ENCODE data around the gene SPNS2.
A peak's percentile ranks its signal among the peaks of the same experiment; 100 is the strongest.

Gene SPNS2

GRCh38 chr17:4520060-4520893, 21.6 kb downstream of the SPNS2 start:
- DNase-seq (ENCODE audit: low spot score) = no peak

- DNase-seq (ENCODE audit: low spot score) = peak; percentile 48
These were observed 22.4 kb downstream of the SPNS2 start for GRCh38 chr17:4520894-4521600.

GRCh38 chr17:4522661-4523060, 24.0 kb downstream of the SPNS2 start:
- DNase-seq (ENCODE audit: low spot score) = no peak

- no peak for DNase-seq (ENCODE audit: low spot score)
These were observed 25.3 kb downstream of the SPNS2 start for GRCh38 chr17:4523946-4524345.

GRCh38 chr17:4525691-4526397, 27.2 kb downstream of the SPNS2 start:
- DNase-seq (ENCODE audit: low spot score) = no peak

GRCh38 chr17:4527134-4527533, 28.5 kb downstream of the SPNS2 start:
- no peak for DNase-seq (ENCODE audit: low spot score)

- no peak for DNase-seq (ENCODE audit: low spot score)
These were observed 29.0 kb downstream of the SPNS2 start for GRCh38 chr17:4527566-4528125.

GRCh38 chr17:4529533-4530152, 31.0 kb downstream of the SPNS2 start:
- DNase-seq (ENCODE audit: low spot score) = no peak

- no peak for DNase-seq (ENCODE audit: low spot score)
These were observed 32.4 kb downstream of the SPNS2 start for GRCh38 chr17:4530799-4531730.

GRCh38 chr17:4531988-4532736, 33.5 kb downstream of the SPNS2 start:
- no peak for DNase-seq (ENCODE audit: low spot score)

- DNase-seq (ENCODE audit: low spot score) = no peak
These were observed 34.3 kb downstream of the SPNS2 start for GRCh38 chr17:4532860-4533522.

- no peak for DNase-seq (ENCODE audit: low spot score)
These were observed 35.1 kb downstream of the SPNS2 start for GRCh38 chr17:4533523-4534504.

GRCh38 chr17:4534515-4534914, 35.8 kb downstream of the SPNS2 start:
- DNase-seq (ENCODE audit: low spot score) = no peak

- DNase-seq (ENCODE audit: low spot score) = no peak
These were observed 36.4 kb downstream of the SPNS2 start for GRCh38 chr17:4534928-4535666.

GRCh38 chr17:4535667-4536258, 37.1 kb downstream of the SPNS2 start:
- DNase-seq (ENCODE audit: low spot score) = no peak

GRCh38 chr17:4536259-4536741, 37.6 kb downstream of the SPNS2 start:
- DNase-seq (ENCODE audit: low spot score) = peak; percentile 48

Measured in GM03348 (cell line).